ENCODE measurements around the gene DGUOK. TPM values are rescaled to one million over a fixed set of nuclear protein-coding genes. Genes with fewer than 3 reads are reported as not detected.
"Not testable (repeated sequence)": the region's sequence is repeated elsewhere in the genome, so short reads cannot be mapped to it uniquely, and the experiment has no call there.

DGUOK gene
- total RNA-seq (2014; rRNA removed; shearing (Covaris generic)): 94.7 and 99.8 TPM in 2 replicates

GRCh38 chr2:73926493-73927327, at the start of gene DGUOK:
TSS of gene DGUOK (plus strand) at chr2:73926880. CDS start at chr2:73926911, 31 bp downstream.
- H3K36me3 ChIP-seq: peaks cover 29% of the 10 kb centered on the region
- H3K27ac ChIP-seq: peak within 1 kb of the TSS; percentile 94
- H3K4me1 ChIP-seq (replicated peaks): peaks cover 14% of the 10 kb centered on the region
- H3K9me3 ChIP-seq (replicated peaks): no peaks in the 10 kb centered on the region
- H3K27me3 ChIP-seq (replicated peaks): no peaks in the 10 kb centered on the region
- H3K4me3 ChIP-seq: peak within 1 kb of the TSS; percentile 68
- DNase-seq (ENCODE audit: low read depth in 1 of 2, low spot score in 2 of 2): peak; percentile 96 to 98

GRCh38 chr2:73877071-73877802, 49.4 kb upstream of the DGUOK start:
- no peak for DNase-seq (ENCODE audit: low read depth in 1 of 2, low spot score in 2 of 2)
- Histone ChIP-seq H3K4me1 (replicated peaks) (no peaks in the 10 kb centered on the region; the same call in 1 of the 2 replicates), H3K4me3 (no peak overlapping the region), H3K27ac (no peak overlapping the region), H3K27me3 (replicated peaks) (no peaks in the 10 kb centered on the region), H3K36me3 (no peaks in the 10 kb centered on the region), H3K9me3 (replicated peaks) (no peaks in the 10 kb centered on the region)

- not testable (repeated sequence) for H3K4me1 ChIP-seq (replicated peaks); DNase-seq (ENCODE audit: low read depth in 1 of 2, low spot score in 2 of 2); H3K9me3 ChIP-seq (replicated peaks); H3K27me3 ChIP-seq (replicated peaks); H3K4me3 ChIP-seq; H3K27ac ChIP-seq; H3K36me3 ChIP-seq
Measured at GRCh38 chr2:73877984-73878383, 48.7 kb upstream of the DGUOK start.

- Histone ChIP-seq H3K4me1 (replicated peaks) (peaks cover 6% of the 10 kb centered on the region; the same call in 1 of the 2 replicates), H3K27me3 (replicated peaks) (no peaks in the 10 kb centered on the region), H3K27ac (no peak overlapping the region), H3K36me3 (no peaks in the 10 kb centered on the region), H3K9me3 (replicated peaks) (no peaks in the 10 kb centered on the region), H3K4me3 (no peak overlapping the region)
- DNase-seq (ENCODE audit: low read depth in 1 of 2, low spot score in 2 of 2): no peak
Measured at GRCh38 chr2:73885406-73885805, 41.3 kb upstream of the DGUOK start.

GRCh38 chr2:73886357-73886756, 40.3 kb upstream of the DGUOK start:
- Histone ChIP-seq H3K4me1 (replicated peaks) (peaks cover 6% of the 10 kb centered on the region; the same call in 1 of the 2 replicates), H3K36me3 (no peaks in the 10 kb centered on the region), H3K9me3 (replicated peaks) (no peaks in the 10 kb centered on the region), H3K27ac (no peak overlapping the region), H3K27me3 (replicated peaks) (no peaks in the 10 kb centered on the region), H3K4me3 (no peak overlapping the region)
- DNase-seq (ENCODE audit: low read depth in 1 of 2, low spot score in 2 of 2): no peak

GRCh38 chr2:73887596-73888353, 38.9 kb upstream of the DGUOK start:
- H3K9me3 ChIP-seq (replicated peaks); DNase-seq (ENCODE audit: low read depth in 1 of 2, low spot score in 2 of 2); H3K36me3 ChIP-seq; H3K27ac ChIP-seq; H3K4me3 ChIP-seq; H3K27me3 ChIP-seq (replicated peaks): not testable (repeated sequence)
- peaks cover 12% of the 10 kb centered on the region for H3K4me1 ChIP-seq (replicated peaks)

- Histone ChIP-seq H3K27ac (no peak overlapping the region), H3K36me3 (no peaks in the 10 kb centered on the region)
Measured at GRCh38 chr2:73888388-73888787, 38.3 kb upstream of the DGUOK start.

GRCh38 chr2:73889206-73889605, 37.5 kb upstream of the DGUOK start:
- Histone ChIP-seq H3K36me3 (no peaks in the 10 kb centered on the region), H3K27me3 (replicated peaks) (no peaks in the 10 kb centered on the region), H3K4me3 (no peak overlapping the region), H3K4me1 (replicated peaks) (peaks cover 26% of the 10 kb centered on the region), H3K9me3 (replicated peaks) (no peaks in the 10 kb centered on the region), H3K27ac (no peak overlapping the region)
- DNase-seq (ENCODE audit: low read depth in 1 of 2, low spot score in 2 of 2): no peak

More at GRCh38 chr2:73888388-73888787, 38.3 kb upstream of the DGUOK start:
- no peaks in the 10 kb centered on the region for H3K9me3 ChIP-seq (replicated peaks)
- DNase-seq (ENCODE audit: low read depth in 1 of 2, low spot score in 2 of 2): no peak
- peaks cover 18% of the 10 kb centered on the region for H3K4me1 ChIP-seq (replicated peaks)
- no peak overlapping the region for H3K4me3 ChIP-seq
- H3K27me3 ChIP-seq (replicated peaks): no peaks in the 10 kb centered on the region

GRCh38 chr2:73890301-73891092, 36.2 kb upstream of the DGUOK start:
- H3K4me3 ChIP-seq: no peak overlapping the region
- no peak for DNase-seq (ENCODE audit: low read depth in 1 of 2, low spot score in 2 of 2)
- no peak overlapping the region for H3K27ac ChIP-seq
- no peaks in the 10 kb centered on the region; the same call in 1 of the 2 replicates for H3K36me3 ChIP-seq
- no peaks in the 10 kb centered on the region for H3K9me3 ChIP-seq (replicated peaks)
- peaks cover 35% of the 10 kb centered on the region for H3K4me1 ChIP-seq (replicated peaks)
- no peaks in the 10 kb centered on the region for H3K27me3 ChIP-seq (replicated peaks)

GRCh38 chr2:73891276-73891901, 35.3 kb upstream of the DGUOK start:
- peaks cover 2% of the 10 kb centered on the region; the same call in 1 of the 2 replicates for H3K36me3 ChIP-seq
- DNase-seq (ENCODE audit: low read depth in 1 of 2, low spot score in 2 of 2): no peak
- no peak overlapping the region for H3K4me3 ChIP-seq
- peaks cover 35% of the 10 kb centered on the region for H3K4me1 ChIP-seq (replicated peaks)
- no peaks in the 10 kb centered on the region for H3K9me3 ChIP-seq (replicated peaks)
- H3K27me3 ChIP-seq (replicated peaks): no peaks in the 10 kb centered on the region
- H3K27ac ChIP-seq: no peak overlapping the region

- Histone ChIP-seq H3K4me1 (replicated peaks) (peaks cover 33% of the 10 kb centered on the region), H3K4me3 (peak within 1 kb of the TSS; percentile 34), H3K27ac (no peak within 1 kb of the TSS), H3K36me3 (peaks cover 8% of the 10 kb centered on the region), H3K9me3 (replicated peaks) (no peaks in the 10 kb centered on the region), H3K27me3 (replicated peaks) (no peaks in the 10 kb centered on the region)
- DNase-seq (ENCODE audit: low read depth in 1 of 2, low spot score in 2 of 2): peak; percentile 45 to 48
Measured at GRCh38 chr2:73892631-73893329, 33.9 kb upstream of the DGUOK start, which contains the start of gene ACTG2. TSS of gene ACTG2 (plus strand) at chr2:73893008. CDS start at chr2:73901312, 8,304 bp downstream.
